ENCODE measurements around the gene TKT.

Gene TKT

GRCh38 chr3:53175613-53176540, 79.9 kb downstream of the TKT start:
- no peak for DNase-seq
